NOMO-1 treated with dmso at 0.1 percent for 144 hours (cell line): ENCODE measurements around the gene LRMDA.

Source experiments
- DNase-seq: peaks from one replicate; lab custom pipeline; 2025; ENCODE audit not compliant: unreplicated experiment; lab: John Stamatoyannopoulos, UW

Gene LRMDA

DNA sequence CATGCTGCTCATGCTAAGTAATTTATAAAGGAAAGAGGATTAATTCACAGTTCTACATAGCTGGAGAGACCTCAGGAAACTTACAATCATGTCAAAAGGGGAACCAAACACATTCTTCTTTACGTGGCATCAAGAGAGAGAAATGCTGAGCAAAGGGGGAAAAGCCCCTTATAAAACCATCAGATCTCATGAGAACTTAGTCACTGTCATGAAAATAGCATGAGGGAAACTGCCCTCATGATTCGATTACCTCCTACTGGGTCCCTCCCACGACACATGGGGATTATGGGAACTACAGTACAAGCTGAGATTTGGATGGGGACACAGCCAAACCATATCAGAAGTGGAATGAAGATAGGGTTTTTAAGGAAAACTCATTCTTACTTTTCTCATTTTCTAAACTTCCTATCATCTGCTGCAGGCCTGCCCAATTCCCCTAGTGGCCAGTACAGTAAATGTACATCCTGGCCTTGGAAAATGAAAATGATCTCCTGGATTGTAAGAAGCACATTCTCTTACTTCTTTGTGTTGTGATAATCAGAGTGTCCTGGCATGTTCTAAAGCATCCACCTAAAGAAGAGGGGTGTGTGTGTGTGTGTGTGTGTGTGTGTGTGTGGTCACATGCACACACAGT is 421.5 kb downstream of the LRMDA start:
- DNase-seq = no peak

GRCh38 chr10:75857269-75857846 is 425.9 kb downstream of the LRMDA start:
- DNase-seq = no peak

DNA sequence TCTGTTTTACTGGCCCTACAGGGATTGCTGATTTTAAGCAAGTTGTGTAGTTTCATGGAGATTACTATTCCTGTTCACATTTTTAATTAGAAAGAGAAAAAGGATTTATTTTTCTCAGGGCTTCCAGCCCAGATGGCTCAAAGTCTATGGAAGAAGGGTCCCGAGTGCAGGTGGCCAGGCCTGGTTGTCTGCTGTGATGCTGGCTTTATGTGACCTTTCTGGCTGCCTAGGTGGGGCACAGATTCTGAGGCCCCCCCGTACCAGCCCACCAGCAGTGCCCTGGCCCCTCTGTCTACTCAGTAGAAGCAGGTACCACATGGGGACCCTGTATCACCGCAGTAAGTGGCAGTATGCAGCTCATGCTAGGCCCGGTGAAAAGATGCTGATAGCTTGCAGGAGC is 426.5 kb downstream of the LRMDA start:
- DNase-seq = no peak

DNA sequence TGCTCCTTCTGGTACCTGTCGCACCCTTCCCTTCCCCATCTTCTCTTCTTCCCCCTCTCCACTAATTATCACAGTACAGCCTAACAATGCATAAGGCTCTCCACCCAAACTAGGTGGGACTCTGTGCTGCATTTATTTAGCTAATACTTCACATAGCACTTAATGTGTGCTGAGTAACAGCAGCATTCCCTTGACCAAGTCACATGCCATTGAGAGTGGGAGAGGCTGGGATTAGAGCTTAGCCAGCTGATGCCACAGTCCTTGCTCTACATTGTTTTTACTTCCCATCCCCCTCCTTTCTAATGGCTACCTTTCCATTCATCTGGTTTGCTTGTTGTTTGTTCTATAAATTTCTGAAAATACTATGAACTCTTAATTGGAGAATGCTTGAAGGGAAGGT is 426.9 kb downstream of the LRMDA start:
- no peak for DNase-seq

DNA sequence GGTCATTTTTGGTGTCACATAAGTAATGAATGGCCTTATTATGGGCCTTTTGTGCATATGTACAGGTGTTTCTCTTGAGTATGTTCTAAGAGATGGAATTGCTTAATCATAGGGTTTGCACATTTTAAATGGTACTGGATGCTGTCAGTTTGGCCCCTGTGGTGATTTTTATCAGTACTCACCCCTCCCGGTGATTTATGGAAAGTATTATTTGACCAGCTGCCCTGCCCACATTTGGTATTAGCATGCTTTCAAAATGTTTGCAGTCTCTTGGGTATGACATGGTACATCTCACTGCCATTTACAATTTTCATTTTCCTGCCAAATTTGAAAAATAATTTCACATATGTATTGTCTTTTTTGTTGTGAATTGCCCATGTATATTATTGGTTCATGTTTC is 427.7 kb downstream of the LRMDA start:
- DNase-seq = no peak

DNA sequence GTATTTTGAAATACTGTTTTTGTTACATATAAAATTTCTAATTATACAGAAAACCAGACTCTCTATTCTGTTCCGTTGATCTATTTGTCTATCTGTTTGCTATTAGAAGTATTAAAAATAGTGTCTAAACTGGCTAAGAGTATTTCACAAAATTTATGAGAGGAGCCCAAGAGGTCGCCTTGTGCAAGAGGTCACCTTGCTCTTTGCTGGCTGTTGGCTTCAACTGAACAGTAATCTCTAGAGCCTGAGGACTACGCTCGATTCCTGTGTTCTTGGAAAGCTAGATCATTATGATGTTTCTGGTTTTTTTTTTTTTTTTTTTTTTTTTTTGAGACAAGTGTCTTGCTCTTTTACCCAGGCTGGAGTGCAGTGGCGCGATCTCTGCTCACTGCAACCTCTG is 428.6 kb downstream of the LRMDA start:
- no peak for DNase-seq

DNA sequence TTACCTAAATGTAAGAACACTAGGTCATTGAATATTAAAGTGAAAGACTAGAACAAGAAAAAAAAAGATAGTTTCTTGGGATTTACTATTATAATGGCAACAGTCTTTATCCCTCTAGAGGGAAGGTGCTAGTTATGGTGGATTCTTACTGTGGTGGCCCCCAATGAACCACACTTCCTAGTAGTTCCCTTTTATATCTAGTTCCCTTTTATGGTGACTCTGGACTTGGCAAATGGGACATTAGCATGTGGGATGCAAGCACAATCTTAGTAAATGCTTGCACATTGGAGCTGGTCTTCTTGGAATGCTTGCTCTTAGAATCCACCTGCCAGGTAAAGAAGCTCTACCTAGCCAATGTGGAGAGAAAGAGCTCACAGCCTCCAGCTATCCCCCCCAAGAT is 430.2 kb downstream of the LRMDA start:
- no peak for DNase-seq

DNA sequence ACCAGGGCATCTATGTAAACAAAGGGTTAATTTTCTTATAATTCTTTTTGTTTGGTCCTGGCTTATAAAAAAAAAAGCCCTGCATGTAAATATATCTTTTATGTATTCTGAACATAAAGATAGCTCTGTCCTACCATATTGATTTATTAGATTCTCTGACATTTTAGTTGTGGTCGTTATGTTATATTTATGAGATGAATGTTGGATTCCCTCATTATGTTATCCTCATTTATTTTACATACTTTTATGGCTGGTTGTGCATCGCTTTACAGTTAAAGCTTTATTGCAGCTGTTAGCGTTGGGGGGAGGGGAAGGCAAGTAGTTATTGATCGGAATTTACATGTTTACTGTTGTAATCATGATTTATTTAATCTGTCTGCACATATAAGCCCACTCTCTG is 431.5 kb downstream of the LRMDA start:
- no peak for DNase-seq

- DNase-seq = no peak
Observed at GRCh38 chr10:75864717-75865116, 433.3 kb downstream of the LRMDA start.

GRCh38 chr10:75865413-75866299 is 434.2 kb downstream of the LRMDA start:
- DNase-seq = no peak

GRCh38 chr10:75866300-75866625 is 434.8 kb downstream of the LRMDA start:
- DNase-seq = no peak

DNA sequence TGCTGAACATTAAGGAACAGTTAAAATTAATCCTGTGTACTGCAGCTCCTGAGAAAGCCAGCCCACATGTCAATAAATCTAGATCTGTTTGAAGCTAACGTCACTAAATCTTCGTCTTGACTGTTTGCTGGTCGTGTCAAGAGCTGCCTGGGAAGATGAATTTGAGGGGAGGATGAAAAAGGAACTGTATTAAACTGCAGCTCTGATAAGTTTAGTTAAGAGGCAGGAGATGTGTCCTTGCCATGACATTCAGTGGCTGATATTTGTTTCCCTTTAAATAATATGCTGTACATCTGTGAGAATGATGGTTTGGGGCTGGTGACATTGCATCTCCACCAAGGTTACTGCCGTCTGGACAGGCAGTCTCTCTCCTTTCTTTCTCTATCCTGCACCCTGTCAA is 435.3 kb downstream of the LRMDA start:
- DNase-seq = no peak

- no peak for DNase-seq
Observed at GRCh38 chr10:75868574-75868973, 437.1 kb downstream of the LRMDA start.

GRCh38 chr10:75870039-75870645 is 438.7 kb downstream of the LRMDA start:
- DNase-seq = no peak

GRCh38 chr10:75875740-75876139 is 444.3 kb downstream of the LRMDA start:
- DNase-seq = no peak

DNA sequence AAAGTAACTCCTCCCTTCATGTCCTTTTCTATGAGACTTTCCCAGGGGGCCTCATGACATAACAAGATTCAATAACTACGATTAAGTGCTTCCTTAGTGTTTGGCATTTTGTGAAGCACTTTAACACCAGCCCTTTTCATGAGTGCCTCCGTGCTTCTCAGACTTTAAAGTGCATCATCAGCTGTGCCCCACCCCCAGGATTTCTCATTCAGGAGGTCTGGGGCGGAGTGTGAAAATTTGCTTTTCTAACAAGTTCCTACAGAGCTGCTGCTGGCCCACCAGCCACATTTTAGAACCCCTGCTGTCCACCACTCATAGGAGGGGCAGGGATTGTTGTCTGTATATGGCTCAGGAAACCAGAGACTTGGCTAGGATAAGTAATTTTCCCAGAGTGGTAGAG is 445.3 kb downstream of the LRMDA start:
- no peak for DNase-seq

DNA sequence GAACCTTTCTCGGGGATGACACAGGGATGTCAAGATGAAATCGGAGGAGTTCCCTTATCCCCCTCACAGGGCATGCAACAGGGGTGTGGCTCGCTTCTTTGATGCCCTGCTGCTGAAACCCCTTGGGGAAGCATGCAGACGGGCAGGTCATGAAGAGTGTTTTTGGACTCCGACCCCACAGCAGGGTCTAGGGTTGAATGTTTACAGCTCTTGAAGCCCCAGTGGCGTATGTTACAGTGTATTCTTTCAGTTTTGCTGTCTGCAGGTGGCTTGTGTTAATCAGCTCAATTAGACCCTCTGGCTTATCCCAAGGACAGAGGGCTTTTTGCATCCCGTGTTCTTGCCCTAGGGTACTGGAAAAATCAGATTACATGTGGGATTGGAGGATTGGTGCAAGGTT is 446.5 kb downstream of the LRMDA start:
- no peak for DNase-seq

DNA sequence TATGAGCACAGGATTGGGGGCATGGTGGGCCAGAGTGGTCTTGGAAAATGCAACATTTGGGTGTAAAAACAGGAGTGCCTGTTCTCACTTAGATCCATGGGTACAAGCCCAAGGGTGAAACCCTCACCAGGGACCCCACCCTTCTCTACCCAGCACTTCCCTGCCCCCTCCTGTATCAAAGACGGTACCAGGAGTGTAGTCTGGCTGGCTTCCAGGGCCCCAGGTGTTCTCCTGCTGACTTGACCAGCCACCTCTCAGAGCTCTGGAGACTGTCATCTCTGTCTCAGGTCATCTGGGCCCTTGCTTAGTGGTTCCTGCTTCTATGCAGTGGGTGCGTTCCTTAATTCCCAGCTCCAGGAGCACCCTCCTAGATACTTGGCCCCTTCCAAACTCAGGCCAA is 447.2 kb downstream of the LRMDA start:
- no peak for DNase-seq

DNA sequence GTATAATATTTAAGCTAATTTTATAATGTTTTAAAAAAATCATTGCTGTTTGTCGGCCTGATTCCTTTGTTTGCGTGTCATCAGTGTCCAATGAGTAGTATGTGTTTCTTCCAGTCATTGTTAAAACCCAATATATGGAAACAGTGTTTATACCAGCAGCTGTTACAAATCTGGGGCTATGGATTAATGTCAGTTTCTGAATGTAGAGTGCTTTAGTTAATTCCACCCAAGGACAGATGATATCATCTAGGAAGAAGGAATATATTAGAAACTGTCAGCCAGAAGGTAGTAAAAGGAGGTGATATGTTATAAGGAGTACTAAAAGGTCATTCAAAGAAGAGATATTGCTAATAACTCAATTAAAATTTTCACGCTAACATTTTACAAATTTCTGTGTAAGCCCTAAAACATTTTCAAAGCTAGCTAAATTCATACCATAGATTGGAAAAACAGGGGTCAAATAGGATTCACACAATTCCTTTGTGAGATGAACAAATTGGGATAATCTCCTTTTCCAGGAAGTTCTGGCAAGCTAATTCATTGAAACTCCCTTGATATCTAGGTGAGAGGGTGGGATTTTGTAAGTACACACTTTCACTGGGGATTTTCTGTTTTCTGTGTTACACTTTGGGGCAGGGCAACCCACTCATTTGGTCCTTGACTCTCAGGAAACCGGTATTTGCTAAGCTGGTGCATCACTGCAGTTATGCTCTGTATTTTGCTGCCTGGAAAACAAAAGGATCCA is 448.8 kb downstream of the LRMDA start:
- no peak for DNase-seq

DNA sequence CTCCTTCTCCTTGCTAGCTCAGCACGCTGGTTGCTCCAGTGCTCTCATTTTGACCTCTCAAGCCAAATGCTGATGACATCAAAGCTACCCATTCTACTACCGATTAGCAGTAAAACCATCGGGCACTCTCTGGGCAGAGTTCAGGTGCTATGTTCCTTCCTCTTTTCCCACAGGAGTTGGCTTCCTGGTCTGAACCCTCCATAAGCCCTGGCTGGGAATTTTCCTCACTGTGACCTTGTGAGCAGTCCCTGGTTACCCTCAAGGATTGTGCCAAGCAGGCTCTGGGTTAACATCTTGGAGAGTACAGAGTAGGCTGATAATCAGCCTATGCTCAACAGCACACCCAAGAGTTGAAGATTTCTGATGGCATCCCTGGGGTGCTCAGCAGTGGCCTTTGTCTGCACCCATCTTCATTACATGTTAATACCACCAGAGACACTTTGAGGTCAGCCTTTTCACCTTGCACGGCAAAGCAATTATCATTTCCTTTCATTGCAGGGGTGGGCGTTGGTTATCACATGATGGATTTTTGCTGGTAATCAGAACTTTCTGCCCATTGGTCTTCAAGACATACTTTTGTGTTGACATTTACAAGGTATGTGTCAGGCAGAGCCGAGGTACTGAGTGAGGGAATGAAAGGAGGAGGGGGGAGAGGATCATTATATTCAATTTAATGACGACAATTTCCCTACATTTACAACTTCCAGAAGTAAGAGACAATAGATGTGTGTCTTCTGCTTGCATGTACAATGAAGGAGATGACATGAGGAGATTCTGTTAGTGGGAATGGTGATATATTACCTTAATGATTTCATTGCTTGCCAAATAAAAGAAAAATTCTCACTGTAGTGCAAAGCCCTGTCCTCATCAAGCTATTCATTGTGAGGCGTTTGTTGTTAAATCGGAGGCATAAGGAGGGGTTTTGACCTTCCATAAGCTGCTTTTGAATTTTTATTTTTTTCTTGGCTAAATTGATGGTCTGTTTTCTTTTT is 452.0 kb downstream of the LRMDA start:
- DNase-seq = no peak
